K562 (cell line): ENCODE data around the gene TSC22D1. TPM values are rescaled to one million over a fixed set of nuclear protein-coding genes. Genes with fewer than 3 reads are reported as not detected.

Source experiments
- ARNT ChIP-seq, 2 experiments: fragments of 450-650 bp; IDR thresholded peaks; 2 replicates each; pipeline ENCODE4 v1.6.1; 2016; ENCODE audit warnings: mild to moderate bottlenecking in 1 of 2
- CAMTA2 ChIP-seq: fragments of 250-450 bp; sonication (Bioruptor Pico); conservative IDR thresholded peaks from 2 replicates; pipeline ENCODE4 v1.5.1; 2022
- CC2D1A ChIP-seq: fragments of 450-650 bp; IDR thresholded peaks from 2 replicates; pipeline ENCODE4 v1.6.1; 2017; ENCODE audit warnings: mild to moderate bottlenecking
- CREM ChIP-seq: IDR thresholded peaks from 2 replicates; pipeline ENCODE4 v1.6.1; 2014; ENCODE audit warnings: antibody characterized with exemption, low read depth
- CXXC5 ChIP-seq: fragments of 250-450 bp; sonication (Bioruptor Pico); IDR thresholded peaks from 2 replicates; pipeline ENCODE4 v1.8.0; 2022; ENCODE audit warnings: inconsistent platforms, mild to moderate bottlenecking, moderate library complexity
- EWSR1 ChIP-seq: fragments of 450-650 bp; IDR thresholded peaks from 2 replicates; pipeline ENCODE4 v1.6.1; 2018; ENCODE audit warnings: borderline replicate concordance, mild to moderate bottlenecking, low read depth, moderate library complexity; ENCODE audit not compliant: partially characterized antibody
- GATA2 ChIP-seq: sonication (generic); formaldehyde crosslinking; IDR thresholded peaks from 2 replicates; pipeline ENCODE4 v1.4.0; 2020; ENCODE audit warnings: mild to moderate bottlenecking, missing genetic modification reagents
- GATAD2B ChIP-seq: fragments of 450-650 bp; IDR thresholded peaks from 2 replicates; pipeline ENCODE4 v1.6.1; 2017; ENCODE audit warnings: mild to moderate bottlenecking, borderline replicate concordance
- KDM1A ChIP-seq, 2 experiments: fragments of 450-650 bp; IDR thresholded peaks; 2 replicates each; pipeline ENCODE4 v1.6.1; 2016; ENCODE audit warnings: mild to moderate bottlenecking in 2 of 2
- L3MBTL2 ChIP-seq: fragments of 450-650 bp; IDR thresholded peaks from 2 replicates; pipeline ENCODE4 v1.6.1; 2016; ENCODE audit warnings: mild to moderate bottlenecking, moderate library complexity
- LARP7 ChIP-seq: fragments of 450-650 bp; IDR thresholded peaks from 2 replicates; pipeline ENCODE4 v1.6.1; 2016
- LEF1 ChIP-seq: fragments of 450-650 bp; IDR thresholded peaks from 2 replicates; pipeline ENCODE4 v1.6.1; 2016; ENCODE audit warnings: mild to moderate bottlenecking
- MEIS2 ChIP-seq: fragments of 450-650 bp; IDR thresholded peaks from 2 replicates; pipeline ENCODE4 v1.6.1; 2014; ENCODE audit warnings: mild to moderate bottlenecking; ENCODE audit not compliant: partially characterized antibody
- MYC ChIP-seq, 2 experiments: fragments of 250-450 bp in 1 of 2; sonication (Bioruptor Pico) in 1 of 2; IDR thresholded peaks; 2 replicates each; pipeline versions ENCODE4 v1.5.1 to v1.6.1; 2012 to 2021; ENCODE audit warnings: low read depth in 2 of 2, borderline replicate concordance in 1 of 2, improper control_type of control experiment in 1 of 2, low read length in 1 of 2, mild to moderate bottlenecking in 1 of 2, moderate library complexity in 1 of 2
- NCOA1 ChIP-seq: fragments of 450-650 bp; IDR thresholded peaks from 2 replicates; pipeline ENCODE4 v1.6.1; 2016; ENCODE audit warnings: low read depth
- RAD21 ChIP-seq, 2 experiments: fragments of 250-450 bp in 1 of 2; fragments of 450-650 bp in 1 of 2; sonication (Bioruptor Pico) in 1 of 2; formaldehyde crosslinking in 1 of 2; IDR thresholded peaks in 1 of 2; conservative IDR thresholded peaks in 1 of 2; 2 replicates each; pipeline versions ENCODE4 v1.4.0 to v1.8.0; 2020 to 2022; ENCODE audit warnings: mild to moderate bottlenecking in 2 of 2, moderate library complexity in 1 of 2
- RUNX1 ChIP-seq: sonication (generic); IDR thresholded peaks from 2 replicates; pipeline ENCODE4 v1.6.1; 2016; ENCODE audit warnings: antibody characterized with exemption, low read depth
- SMARCA4 ChIP-seq: fragments of 450-650 bp; IDR thresholded peaks from 2 replicates; pipeline ENCODE4 v1.6.1; 2016
- SRF ChIP-seq, 2 experiments: fragments of 250-450, 450-650 bp in 1 of 2; sonication (Bioruptor Pico) in 1 of 2; sonication (generic) in 1 of 2; formaldehyde crosslinking; IDR thresholded peaks; 2 replicates each; pipeline versions ENCODE4 v1.5.0 to v1.5.1; 2020 to 2022; ENCODE audit warnings: mild to moderate bottlenecking in 1 of 2, missing genetic modification reagents in 1 of 2
- STAT5A ChIP-seq: IDR thresholded peaks from 2 replicates; pipeline ENCODE4 v1.6.1; 2012; ENCODE audit warnings: low read length, inconsistent platforms, borderline replicate concordance
- TAF1 ChIP-seq: IDR thresholded peaks from 2 replicates; pipeline ENCODE4 v1.6.1; 2011; ENCODE audit warnings: mild to moderate bottlenecking, low read length, moderate library complexity; ENCODE audit not compliant: insufficient read depth, control insufficient read depth, severe bottlenecking; ENCODE audit errors: extremely low read depth
- XRCC5 ChIP-seq: fragments of 200-400 bp; formaldehyde crosslinking; IDR thresholded peaks from 2 replicates; pipeline ENCODE4 v1.6.1; 2017; ENCODE audit warnings: low read depth, mild to moderate bottlenecking, low read length
- ZNF644 ChIP-seq: fragments of 200-800 bp; sonication (Bioruptor generic); IDR thresholded peaks from 2 replicates; pipeline ENCODE4 v1.6.1; 2016; ENCODE audit warnings: low read depth, missing genetic modification characterization, missing compliant biosample characterization
- polyA plus RNA-seq, 8 experiments: library from polyadenylated mRNA; depleted of rRNA in 4 of 8; stranded (reverse) in 5 of 8; unstranded in 3 of 8; fragments of >200 nt; fragmentation: Nextera tagmentation in 2 of 8; fragmentation: Illumina TruSeq in 1 of 8; extraction: Ambion mirVana in 2 of 8; extraction: Trizol in 1 of 8; gene quantifications; 2 replicates each; pipeline versions ENCODE4 v1.2.1 to v1.2.3, GENCODE V29; 2011 to 2014; ENCODE audit warnings: inconsistent platforms in 1 of 8, missing spikeins in 1 of 8
- total RNA-seq, 7 experiments: library from RNA; depleted of rRNA in 6 of 7; stranded (reverse); fragments of >200 nt in 6 of 7; fragmentation: Illumina TruSeq in 2 of 7; extraction: Trizol in 2 of 7; gene quantifications; 2 replicates each; pipeline versions ENCODE4 v1.2.1 to v1.2.3, GENCODE V29; 2011 to 2021; ENCODE audit warnings: low replicate concordance in 1 of 7
- TF ChIP-seq, protein P1 (sequence below): conservative IDR thresholded peaks from 2 replicates; pipeline ENCODE4 v1.6.1; 2011; ENCODE audit warnings: low read depth, mild to moderate bottlenecking, low read length; ENCODE audit not compliant: control insufficient read depth
- TF ChIP-seq, protein P2 (sequence below), 3 experiments: fragments of 200-800 bp in 1 of 3; fragments of 250-450 bp in 1 of 3; fragments of 450-650 bp in 1 of 3; sonication (Bioruptor Pico) in 1 of 3; sonication (Bioruptor generic) in 1 of 3; formaldehyde crosslinking in 1 of 3; IDR thresholded peaks; 2 replicates each; pipeline versions ENCODE4 v1.6.1 to v1.8.0; 2016 to 2022; ENCODE audit warnings: mild to moderate bottlenecking in 2 of 3, missing genetic modification characterization in 2 of 3, missing compliant biosample characterization in 1 of 3, moderate library complexity in 1 of 3

Gene TSC22D1
- total and polyA plus RNA-seq, 9 of the 15 experiments (the other 6 are each of a cell fraction or from before 2014, with no cell fraction given) = 2.6 to 19.8 (median 8.4) TPM

DNA sequence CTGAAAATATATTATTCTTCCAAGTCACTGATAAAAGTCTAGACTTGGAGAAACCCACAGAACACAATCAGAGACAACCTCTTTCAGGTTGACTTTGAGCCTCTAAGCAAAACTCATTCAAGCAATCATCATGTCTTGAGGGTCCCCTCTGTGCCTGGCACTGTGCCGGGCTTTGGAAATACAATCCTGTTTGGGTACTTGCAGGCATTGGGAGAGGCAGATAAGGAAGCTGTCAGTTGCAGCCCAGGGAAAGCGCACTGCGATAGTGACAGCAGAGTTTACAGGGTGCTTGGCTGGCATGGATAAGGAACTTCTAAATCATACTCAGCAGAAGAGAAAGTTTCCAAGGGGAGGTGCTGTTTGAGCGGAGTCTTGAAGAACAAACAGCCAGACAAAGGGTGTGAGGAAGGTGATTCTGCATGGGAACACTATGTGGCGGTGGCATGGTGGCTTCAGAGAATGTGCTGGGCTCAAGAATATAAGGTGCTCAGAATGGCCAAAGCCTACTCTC lies 193.4 kb downstream of the TSC22D1 start (continued):
- TF ChIP-seq GATA2 (CRISPR knock-in tag) (peak; percentile 86), ZNF644 (tag) (0 out of 2 replicates have a peak, but pooled peaks have one; percentile 72), XRCC5 (peak; percentile 41; the same call in 1 of the 2 replicates), CAMTA2 (CRISPR knock-in tag) (no peak), LEF1 (peak; percentile 41; the same call in 1 of the 2 replicates), CC2D1A (peak; percentile 90; the same call in 1 of the 2 replicates), RUNX1 (no peak; the same call in 1 of the 2 replicates), KDM1A (IDR thresholded peaks at IDR 0.05) (peak; percentile 93), GATAD2B (0 out of 2 replicates have a peak, but pooled peaks have one; percentile 29), RAD21 (CRISPR knock-in tag; conservative IDR thresholded peaks at IDR 0.05 in 1 of 2, IDR thresholded peaks at IDR 0.05 in 1 of 2) (peak; percentile 35 to 45), CXXC5 (CRISPR knock-in tag) (peak; percentile 22; the same call in 1 of the 2 replicates), L3MBTL2 (peak; percentile 58), CREM (peak; percentile 50; the same call in 1 of the 2 replicates), LARP7 (no peak), ARNT (IDR thresholded peaks at IDR 0.05) (0 out of 4 replicates have a peak, but pooled peaks of 1 of the 2 experiments have one; percentile 65), SMARCA4 (peak; percentile 84), MYC (IDR thresholded peaks at IDR 0.05; ENCODE audit: low read depth, low read length) (peak; percentile 18; the same call in 1 of the 2 replicates), MYC (CRISPR knock-in tag; IDR thresholded peaks at IDR 0.05; ENCODE audit: borderline replicate concordance, low read depth) (no peak), NCOA1 (peak; percentile 46; the same call in 1 of the 2 replicates), TAF1 (peak; percentile 21), STAT5A (peak; percentile 89), MEIS2 (peak; percentile 88), SRF (CRISPR knock-in tag; IDR thresholded peaks at IDR 0.05) (no peak), EWSR1 (no peak)
- TF ChIP-seq, protein P1, sequence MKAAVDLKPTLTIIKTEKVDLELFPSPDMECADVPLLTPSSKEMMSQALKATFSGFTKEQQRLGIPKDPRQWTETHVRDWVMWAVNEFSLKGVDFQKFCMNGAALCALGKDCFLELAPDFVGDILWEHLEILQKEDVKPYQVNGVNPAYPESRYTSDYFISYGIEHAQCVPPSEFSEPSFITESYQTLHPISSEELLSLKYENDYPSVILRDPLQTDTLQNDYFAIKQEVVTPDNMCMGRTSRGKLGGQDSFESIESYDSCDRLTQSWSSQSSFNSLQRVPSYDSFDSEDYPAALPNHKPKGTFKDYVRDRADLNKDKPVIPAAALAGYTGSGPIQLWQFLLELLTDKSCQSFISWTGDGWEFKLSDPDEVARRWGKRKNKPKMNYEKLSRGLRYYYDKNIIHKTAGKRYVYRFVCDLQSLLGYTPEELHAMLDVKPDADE = peak; percentile 56; the same call in 1 of the 2 replicates
- TF ChIP-seq, protein P2, sequence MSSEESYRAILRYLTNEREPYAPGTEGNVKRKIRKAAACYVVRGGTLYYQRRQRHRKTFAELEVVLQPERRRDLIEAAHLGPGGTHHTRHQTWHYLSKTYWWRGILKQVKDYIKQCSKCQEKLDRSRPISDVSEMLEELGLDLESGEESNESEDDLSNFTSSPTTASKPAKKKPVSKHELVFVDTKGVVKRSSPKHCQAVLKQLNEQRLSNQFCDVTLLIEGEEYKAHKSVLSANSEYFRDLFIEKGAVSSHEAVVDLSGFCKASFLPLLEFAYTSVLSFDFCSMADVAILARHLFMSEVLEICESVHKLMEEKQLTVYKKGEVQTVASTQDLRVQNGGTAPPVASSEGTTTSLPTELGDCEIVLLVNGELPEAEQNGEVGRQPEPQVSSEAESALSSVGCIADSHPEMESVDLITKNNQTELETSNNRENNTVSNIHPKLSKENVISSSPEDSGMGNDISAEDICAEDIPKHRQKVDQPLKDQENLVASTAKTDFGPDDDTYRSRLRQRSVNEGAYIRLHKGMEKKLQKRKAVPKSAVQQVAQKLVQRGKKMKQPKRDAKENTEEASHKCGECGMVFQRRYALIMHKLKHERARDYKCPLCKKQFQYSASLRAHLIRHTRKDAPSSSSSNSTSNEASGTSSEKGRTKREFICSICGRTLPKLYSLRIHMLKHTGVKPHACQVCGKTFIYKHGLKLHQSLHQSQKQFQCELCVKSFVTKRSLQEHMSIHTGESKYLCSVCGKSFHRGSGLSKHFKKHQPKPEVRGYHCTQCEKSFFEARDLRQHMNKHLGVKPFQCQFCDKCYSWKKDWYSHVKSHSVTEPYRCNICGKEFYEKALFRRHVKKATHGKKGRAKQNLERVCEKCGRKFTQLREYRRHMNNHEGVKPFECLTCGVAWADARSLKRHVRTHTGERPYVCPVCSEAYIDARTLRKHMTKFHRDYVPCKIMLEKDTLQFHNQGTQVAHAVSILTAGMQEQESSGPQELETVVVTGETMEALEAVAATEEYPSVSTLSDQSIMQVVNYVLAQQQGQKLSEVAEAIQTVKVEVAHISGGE (CRISPR knock-in tag; IDR thresholded peaks at IDR 0.05) = 0 out of 6 replicates have a peak, but pooled peaks of 1 of the 3 experiments have one; percentile 48
